ENCODE measurements around the gene TBL2.
"Not testable (repeated sequence)": the region's sequence is repeated elsewhere in the genome, so short reads cannot be mapped to it uniquely, and the experiment has no call there.

TBL2 gene

DNA sequence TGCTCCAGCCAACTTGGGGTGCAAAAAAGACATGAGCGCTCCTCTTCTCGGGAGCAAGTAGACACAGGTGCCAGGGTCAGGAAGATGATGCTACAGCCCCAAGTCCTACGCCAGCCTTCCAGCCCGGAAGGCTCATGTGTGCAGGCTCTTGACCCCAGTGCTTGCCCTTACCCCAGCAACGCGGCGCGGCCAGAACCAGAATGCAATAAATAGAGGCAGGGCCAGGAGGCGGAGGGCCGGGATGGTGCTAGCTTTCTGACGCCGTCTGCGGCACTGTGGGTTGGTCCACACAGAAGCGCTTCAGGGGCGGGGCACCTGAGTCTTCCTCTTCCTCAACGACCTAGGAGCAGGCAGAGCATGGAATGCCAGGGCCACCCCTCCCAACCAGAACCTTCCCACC lies 41.3 kb downstream of the TBL2 start:
- no peak for DNase-seq (ENCODE audit: extremely low read depth in 1 of 2, low read depth in 1 of 2)

DNA sequence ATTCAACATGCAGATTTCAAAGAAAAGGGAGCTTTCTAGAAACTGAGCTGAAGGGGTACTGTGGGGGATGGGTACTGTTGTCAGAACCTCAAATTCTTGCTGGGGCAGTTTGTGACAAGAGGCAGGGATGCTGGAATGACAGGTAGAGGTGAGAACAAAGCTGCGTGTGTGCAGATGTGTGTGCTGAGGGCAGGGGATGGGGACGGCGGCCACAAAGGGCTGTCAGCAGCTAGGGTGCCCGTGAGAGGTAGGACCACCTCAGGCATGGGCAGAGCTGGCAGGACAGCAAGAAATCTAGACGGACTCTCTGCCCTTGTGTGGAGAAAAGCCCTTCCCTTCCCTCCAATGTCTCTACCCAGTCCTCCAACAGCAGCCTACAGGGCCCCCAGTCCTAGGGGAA lies 41.9 kb downstream of the TBL2 start:
- DNase-seq (ENCODE audit: extremely low read depth in 1 of 2, low read depth in 1 of 2), result no peak

DNA sequence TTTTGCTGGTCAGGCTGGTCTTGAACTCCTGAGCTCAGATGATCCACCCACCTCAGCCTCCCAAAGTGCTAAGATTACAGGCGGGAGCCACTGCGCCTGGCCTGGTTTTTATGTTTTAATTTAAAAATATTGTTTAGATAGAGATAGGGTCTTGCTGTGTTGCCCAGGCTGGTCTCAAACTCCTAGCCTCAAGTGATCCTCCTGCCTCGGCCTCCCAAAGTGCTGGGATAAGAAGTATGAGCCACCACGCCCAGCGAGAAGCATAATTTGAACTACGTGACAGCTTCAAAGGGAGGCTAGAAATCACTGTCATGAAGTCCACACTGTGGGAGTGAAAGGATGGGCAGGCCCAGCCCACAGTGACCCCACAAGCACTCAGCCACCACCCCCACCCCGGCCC lies 42.5 kb downstream of the TBL2 start:
- DNase-seq (ENCODE audit: extremely low read depth in 1 of 2, low read depth in 1 of 2), result not testable (repeated sequence)

DNA sequence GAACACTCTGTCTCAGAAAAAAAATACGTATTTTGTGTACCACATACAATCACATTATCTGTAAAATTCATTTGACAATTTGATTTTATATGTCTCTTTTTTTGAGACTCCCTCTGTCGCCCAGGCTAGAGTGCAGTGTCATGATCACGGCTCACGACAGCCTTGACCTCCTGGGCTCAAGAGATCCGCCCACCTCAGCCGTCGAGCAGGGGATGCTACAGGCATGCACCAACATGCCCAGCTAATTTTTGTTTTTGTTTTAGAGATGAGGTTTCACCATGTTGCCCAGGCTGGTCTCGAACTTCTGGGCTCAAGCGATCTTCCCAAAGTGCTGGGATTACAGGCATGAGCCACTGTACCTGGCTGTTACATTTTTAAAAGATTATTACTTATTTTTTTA lies 44.6 kb downstream of the TBL2 start:
- no peak for DNase-seq (ENCODE audit: extremely low read depth in 1 of 2, low read depth in 1 of 2)

DNA sequence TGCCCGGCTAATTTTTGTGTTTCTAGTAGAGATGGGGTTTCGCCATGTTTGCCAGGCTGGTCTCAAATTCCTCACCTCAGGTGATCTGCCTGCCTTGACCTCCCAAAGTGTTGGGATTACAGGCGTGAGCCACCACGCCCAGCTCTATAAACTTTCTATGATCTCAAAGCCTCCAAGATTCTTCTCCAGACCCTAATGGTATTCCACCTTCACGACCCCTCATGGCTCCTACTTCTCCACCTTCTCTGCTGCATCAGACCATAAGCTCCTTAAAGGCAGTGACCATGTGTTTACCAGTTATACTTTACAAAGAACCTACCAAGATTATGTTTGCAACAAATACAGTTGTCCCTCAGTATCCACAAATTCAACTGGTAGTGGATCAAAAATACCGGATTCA lies 46.2 kb downstream of the TBL2 start:
- no peak for DNase-seq (ENCODE audit: extremely low read depth in 1 of 2, low read depth in 1 of 2)

DNA sequence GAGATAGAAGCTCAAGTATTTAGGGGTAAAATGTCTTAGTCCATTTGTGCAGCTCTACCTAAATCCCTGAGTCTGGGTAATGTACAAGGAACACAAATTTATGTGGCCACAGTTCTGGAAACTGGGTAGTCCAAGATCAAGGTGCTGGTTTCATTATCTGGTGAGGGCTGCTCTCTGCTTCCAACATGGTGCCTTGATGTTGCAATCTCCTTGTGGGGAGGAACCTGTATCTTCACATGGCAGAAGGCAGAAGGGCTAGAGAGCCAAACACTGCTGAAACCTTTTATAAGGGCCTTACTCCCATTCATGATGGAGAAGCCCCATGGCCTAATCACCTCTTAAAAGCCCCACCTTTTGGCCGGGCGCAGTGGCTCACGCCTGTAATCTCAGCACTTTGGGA lies 47.6 kb downstream of the TBL2 start:
- DNase-seq (ENCODE audit: extremely low read depth in 1 of 2, low read depth in 1 of 2), result no peak

DNA sequence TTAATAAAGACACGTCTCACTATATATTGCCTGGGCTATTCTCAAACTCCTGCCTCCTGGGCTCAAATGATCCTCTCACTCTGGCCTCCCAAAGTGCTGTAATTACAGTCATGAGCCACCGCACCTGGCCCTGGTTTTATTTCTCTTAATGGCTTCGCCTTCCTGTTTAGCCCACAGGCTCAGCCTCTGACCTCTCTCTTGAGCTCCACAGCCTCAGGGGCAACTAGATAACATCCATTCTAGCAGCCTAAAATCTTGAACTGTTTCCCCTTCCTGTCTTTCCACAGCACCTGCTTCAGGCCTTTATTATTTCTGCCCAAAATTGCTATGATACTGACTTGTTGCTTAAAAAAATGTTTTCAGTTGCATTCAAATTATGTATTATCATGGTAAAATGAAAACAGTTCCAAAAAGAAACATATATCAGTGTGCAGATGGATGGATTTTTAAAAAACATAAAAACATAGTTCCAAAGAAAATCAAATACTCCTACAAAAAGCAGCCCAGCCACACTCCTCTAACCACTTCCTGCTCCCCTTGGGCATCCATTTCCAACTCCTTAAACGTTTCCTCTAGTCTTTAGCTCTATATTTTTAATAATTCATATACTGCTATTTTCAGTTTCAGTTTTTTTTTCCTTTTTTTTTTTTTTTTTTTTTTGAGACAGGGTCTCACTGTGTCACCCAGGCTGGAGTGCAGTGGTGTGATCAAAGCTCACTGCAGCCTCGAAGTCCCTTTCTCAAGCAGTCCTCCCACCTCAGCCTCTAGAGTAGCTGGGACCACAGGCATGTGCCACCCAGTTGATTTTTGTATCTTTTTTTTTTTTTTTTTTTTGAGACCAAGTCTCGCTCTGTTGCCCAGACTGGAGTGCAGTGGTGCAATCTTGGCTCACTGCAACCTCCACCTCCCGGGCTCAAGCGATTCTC lies 51.2 kb downstream of the TBL2 start:
- no peak for DNase-seq (ENCODE audit: extremely low read depth in 1 of 2, low read depth in 1 of 2)

DNA sequence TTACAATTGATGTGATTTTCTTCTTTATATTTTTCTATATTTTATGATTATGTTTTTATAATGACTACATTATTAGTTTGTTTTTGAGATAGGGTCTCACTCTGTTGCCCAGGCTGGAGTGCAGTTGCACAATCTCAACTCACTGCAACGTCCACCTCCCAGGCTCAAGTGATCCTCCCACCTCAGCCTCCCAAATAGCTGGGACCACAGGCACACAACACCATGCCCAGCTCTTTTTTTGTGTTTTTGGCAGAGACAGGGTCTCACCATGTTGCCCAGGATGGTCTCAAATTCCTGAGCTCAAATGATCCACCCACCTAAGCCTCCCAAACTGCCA lies 52.3 kb downstream of the TBL2 start:
- not testable (repeated sequence) for DNase-seq (ENCODE audit: extremely low read depth in 1 of 2, low read depth in 1 of 2)

DNA sequence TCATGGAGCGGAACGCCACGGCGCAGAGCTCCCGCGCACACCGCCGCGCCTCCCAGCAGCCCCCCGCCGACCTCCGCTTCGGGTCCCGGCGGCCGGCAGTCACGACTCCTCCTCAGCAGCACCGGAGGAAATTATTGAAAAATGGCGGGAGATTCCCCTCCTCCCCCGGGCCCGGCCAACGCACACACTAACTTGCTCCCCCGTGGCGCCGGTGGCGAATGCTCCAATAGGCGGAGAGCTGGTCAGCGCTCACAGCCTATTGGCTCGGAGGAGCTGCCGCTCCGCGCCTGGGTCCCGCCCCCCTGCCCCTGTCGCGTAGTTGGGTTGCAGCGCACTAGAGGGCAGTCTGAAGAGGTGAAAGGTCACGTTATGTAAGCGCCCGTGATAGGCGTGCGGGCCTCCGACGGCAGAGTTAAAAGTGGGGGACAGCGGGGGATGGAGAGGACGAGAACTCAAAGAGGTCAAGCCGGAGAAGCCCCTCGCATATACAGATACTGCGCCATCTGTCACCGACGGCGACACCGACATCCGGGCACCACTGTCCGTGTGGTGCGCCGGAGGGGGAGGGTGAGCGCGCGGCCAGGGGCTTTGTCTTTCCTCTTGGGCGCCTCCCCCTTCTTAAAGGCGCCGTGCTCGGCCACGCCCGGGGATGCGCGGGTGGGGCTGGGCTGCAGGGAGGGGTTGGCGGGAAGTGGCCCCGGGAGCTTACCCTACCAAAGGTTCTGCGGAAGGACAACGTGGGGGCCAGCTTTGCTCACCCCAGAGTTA lies 56.1 kb downstream of the TBL2 start, which contains the start of gene BAZ1B:
TSS of gene BAZ1B (minus strand) at position 189 of the 768 bp plus-strand sequence. CDS start 360 bp downstream, outside the sequence.
- peak; percentile 93 to 94 for DNase-seq (ENCODE audit: extremely low read depth in 1 of 2, low read depth in 1 of 2)

DNA sequence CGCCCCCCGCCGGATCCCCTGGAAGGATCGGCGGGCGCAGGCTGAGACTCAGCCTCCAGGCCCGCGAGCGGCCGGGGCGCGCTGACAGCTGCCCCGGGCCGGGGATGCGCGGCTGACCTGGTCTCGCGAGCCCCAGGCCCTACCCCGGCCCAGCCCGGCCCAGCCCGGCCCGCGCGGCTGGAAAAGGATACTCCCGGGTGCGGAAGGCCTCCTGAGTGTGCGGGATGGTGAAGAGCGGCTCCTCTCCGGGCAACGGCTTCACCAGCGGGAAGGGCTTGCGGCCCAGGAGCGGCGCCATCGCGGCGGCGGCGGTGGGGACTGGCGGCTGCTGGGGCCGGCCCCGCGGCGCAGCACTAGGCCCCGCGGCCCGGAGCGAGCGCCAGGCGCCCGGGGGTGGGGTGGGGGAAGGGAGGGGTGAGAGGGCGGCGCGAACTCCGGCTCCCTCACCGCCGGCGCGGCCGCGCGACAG lies 56.7 kb downstream of the TBL2 start:
- DNase-seq (ENCODE audit: extremely low read depth in 1 of 2, low read depth in 1 of 2), result no peak

DNA sequence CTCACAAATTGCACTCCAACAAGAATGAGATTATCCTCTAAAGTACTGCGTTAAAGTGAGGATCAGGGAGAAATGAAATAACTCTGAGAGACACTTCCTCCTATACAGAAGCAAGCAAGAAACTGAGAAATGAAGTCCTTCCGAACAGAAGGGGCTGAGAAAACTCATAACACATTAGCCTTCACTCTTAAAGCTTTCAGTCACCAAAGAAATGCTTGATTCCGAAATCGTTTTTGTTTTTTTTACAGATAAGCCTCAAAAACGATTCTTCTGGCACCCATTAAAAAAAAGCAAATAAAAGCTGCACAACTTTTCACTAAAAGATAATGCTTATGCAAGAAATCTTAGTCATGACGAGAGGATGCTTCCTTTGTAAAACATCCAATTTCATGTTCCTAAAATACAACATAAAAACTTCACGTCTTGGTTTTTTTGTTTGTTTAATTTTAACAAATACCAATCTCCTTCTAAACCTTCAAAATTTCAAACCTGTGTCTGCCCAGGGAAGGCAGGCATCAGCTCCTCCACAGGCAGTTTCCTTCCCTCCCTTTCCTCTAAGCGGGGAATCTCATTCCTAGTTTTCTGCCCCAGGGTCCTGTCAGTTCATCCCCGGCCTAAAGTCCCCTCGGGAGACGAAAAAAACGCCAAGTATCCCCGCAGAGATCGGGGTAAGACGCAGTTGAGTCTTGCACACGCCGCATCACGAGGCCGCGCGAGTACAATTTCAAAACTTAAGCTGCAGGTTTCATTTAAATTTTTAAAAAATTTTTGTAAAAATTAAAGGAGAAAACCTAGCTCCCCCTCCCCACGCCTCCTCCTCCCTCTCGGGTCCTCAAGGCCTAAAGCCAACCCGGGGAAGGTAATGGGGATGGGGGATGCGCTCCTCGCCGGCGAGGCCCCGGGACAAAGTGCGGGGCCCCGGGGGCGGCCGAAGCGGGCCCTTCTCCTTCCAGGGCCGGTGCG lies 57.4 kb downstream of the TBL2 start:
- no peak for DNase-seq (ENCODE audit: extremely low read depth in 1 of 2, low read depth in 1 of 2)

DNA sequence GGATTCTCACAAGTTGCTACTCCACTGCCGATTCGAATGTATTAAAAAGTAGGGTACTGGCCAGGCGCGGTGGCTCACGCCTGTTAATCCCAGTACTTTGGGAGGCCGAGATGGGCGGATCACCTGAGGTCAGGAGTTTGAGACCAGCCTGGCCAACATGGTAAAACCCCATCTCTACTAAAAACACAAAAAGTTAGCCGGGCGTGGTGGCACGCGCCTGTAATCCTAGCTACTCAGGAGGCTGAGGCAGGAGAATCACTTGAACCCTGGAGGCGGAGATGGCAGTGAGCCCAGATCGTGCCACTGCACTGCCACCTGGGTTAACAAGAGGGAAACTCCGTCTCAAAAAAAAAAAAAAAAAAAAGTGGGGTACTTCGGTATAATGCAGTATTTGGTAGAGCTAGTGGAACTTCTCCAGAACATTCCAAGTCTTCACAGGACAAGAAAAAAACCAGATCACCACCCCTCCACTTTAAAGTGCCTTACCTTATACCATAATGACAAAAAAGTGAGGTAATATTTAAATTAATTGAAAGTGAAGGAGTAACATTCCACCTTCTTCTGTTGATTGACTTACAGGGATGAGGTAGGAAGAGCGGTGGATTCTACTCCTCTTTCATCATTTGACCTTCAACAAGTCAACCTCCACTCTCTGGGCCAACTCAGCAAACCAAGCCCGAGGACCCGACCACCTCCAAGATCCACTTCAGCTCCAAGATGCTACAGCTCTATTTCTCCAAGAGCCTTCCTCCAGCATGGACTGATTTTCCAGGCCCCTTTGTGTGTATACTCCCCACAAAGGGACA lies 58.3 kb downstream of the TBL2 start:
- no peak for DNase-seq (ENCODE audit: extremely low read depth in 1 of 2, low read depth in 1 of 2)

DNA sequence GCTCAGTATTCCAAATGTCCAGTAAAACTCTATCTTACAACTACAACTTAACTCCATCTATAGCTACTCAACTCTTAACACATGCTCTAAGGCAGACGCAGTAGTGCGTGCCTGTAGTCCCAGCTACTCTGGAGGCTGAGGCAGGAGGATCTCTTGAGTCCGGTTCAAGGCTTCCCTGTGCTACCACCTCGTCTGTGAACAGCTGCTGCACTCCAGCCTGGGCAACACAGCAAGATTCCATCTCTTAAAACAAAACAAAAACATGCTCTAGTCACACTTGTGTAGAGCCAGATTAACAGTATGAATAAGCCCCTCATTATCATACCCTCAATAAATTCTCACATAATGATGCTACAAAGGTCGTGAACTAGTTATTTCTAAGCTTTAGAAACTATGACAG lies 59.9 kb downstream of the TBL2 start:
- DNase-seq (ENCODE audit: extremely low read depth in 1 of 2, low read depth in 1 of 2), result no peak
